ENCODE results near the gene RC3H2. TPM values are rescaled to one million over a fixed set of nuclear protein-coding genes. Genes with fewer than 3 reads are reported as not detected.

RC3H2 gene
- total and polyA plus RNA-seq, 4 donors: 5.9 to 26.4 (median 16.9) TPM

GRCh38 chr9:122865300-122865699 lies 39.9 kb downstream of the RC3H2 start:
- no peak overlapping the region for H3K27ac ChIP-seq (ENCODE audit: low read depth in 1 of 2, low read length in 2 of 2)
- no peaks in the 10 kb centered on the region for H3K27me3 ChIP-seq (ENCODE audit: control insufficient read depth in 4 of 4, insufficient read depth in 4 of 4, low read length in 3 of 4)
- H3K4me3 ChIP-seq (ENCODE audit: low read depth in 1 of 3, low read length in 3 of 3): no peak overlapping the region
- DNase-seq (ENCODE audit: low spot score): no peak
- peaks cover 4 to 11% (median 8%) of the 10 kb centered on the region in 4 donors for H3K36me3 ChIP-seq (ENCODE audit: control insufficient read depth in 4 of 4, insufficient read depth in 3 of 4, low read depth in 1 of 4, low read length in 3 of 4)
- WGBS: 79% methylated on average over 7 of the region's 7 CpGs
- no peak overlapping the region for H3K9ac ChIP-seq (ENCODE audit: low read depth in 1 of 2, low read length in 2 of 2)
- TF ChIP-seq RXRA (IDR thresholded peaks at IDR 0.05): no peak
- no peak for TF ChIP-seq MAX (IDR thresholded peaks at IDR 0.05)
- no peak for TF ChIP-seq RAD21 (IDR thresholded peaks at IDR 0.05)
- no peak for TF ChIP-seq EGR1 (IDR thresholded peaks at IDR 0.05; ENCODE audit: low read depth in 2 of 2)
- no peak for TF ChIP-seq HNF4A (conservative IDR thresholded peaks at IDR 0.05)
- TF ChIP-seq FOXA2 (IDR thresholded peaks at IDR 0.05): no peak
- no peak for TF ChIP-seq CTCF (IDR thresholded peaks at IDR 0.05; ENCODE audit: low read depth, low read length, missing input control)
- no peak for TF ChIP-seq ATF3 (IDR thresholded peaks at IDR 0.05)
- TF ChIP-seq TAF1 (conservative IDR thresholded peaks at IDR 0.05): no peak
- TF ChIP-seq GABPA (IDR thresholded peaks at IDR 0.05 in 1 of 2, conservative IDR thresholded peaks at IDR 0.05 in 1 of 2): no peak
- no peak for TF ChIP-seq SP1 (IDR thresholded peaks at IDR 0.05)
- TF ChIP-seq, protein P1, sequence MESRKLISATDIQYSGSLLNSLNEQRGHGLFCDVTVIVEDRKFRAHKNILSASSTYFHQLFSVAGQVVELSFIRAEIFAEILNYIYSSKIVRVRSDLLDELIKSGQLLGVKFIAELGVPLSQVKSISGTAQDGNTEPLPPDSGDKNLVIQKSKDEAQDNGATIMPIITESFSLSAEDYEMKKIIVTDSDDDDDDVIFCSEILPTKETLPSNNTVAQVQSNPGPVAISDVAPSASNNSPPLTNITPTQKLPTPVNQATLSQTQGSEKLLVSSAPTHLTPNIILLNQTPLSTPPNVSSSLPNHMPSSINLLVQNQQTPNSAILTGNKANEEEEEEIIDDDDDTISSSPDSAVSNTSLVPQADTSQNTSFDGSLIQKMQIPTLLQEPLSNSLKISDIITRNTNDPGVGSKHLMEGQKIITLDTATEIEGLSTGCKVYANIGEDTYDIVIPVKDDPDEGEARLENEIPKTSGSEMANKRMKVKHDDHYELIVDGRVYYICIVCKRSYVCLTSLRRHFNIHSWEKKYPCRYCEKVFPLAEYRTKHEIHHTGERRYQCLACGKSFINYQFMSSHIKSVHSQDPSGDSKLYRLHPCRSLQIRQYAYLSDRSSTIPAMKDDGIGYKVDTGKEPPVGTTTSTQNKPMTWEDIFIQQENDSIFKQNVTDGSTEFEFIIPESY (IDR thresholded peaks at IDR 0.05): no peak
- no peak for TF ChIP-seq NR2F2 (IDR thresholded peaks at IDR 0.05)
- TF ChIP-seq JUND (IDR thresholded peaks at IDR 0.05): no peak
- TF ChIP-seq FOXA1 (IDR thresholded peaks at IDR 0.05): no peak
- TF ChIP-seq YY1 (IDR thresholded peaks at IDR 0.05): no peak
- no peak for TF ChIP-seq HNF4G (IDR thresholded peaks at IDR 0.05)
- H3K4me1 ChIP-seq (ENCODE audit: control insufficient read depth in 4 of 4, insufficient read depth in 4 of 4, low read length in 3 of 4): no peaks in the 10 kb centered on the region
- H3K9me3 ChIP-seq (ENCODE audit: control insufficient read depth in 4 of 4, low read length in 3 of 4): no peaks in the 10 kb centered on the region

- Histone ChIP-seq H3K36me3 (ENCODE audit: control insufficient read depth in 4 of 4, insufficient read depth in 3 of 4, low read depth in 1 of 4, low read length in 3 of 4) (peaks cover 4 to 17% (median 15%) of the 10 kb centered on the region in 4 donors), H3K27me3 (ENCODE audit: control insufficient read depth in 4 of 4, insufficient read depth in 4 of 4, low read length in 3 of 4) (no peaks in the 10 kb centered on the region), H3K27ac (ENCODE audit: low read depth in 1 of 2, low read length in 2 of 2) (no peak overlapping the region), H3K9me3 (ENCODE audit: control insufficient read depth in 4 of 4, low read length in 3 of 4) (no peaks in the 10 kb centered on the region), H3K4me1 (ENCODE audit: control insufficient read depth in 4 of 4, insufficient read depth in 4 of 4, low read length in 3 of 4) (no peaks in the 10 kb centered on the region), H3K4me3 (ENCODE audit: low read depth in 1 of 3, low read length in 3 of 3) (no peak overlapping the region), H3K9ac (ENCODE audit: low read depth in 1 of 2, low read length in 2 of 2) (no peak overlapping the region)
- DNase-seq (ENCODE audit: low spot score): no peak
- TF ChIP-seq REST (IDR thresholded peaks at IDR 0.05) (no peak), SP1 (IDR thresholded peaks at IDR 0.05) (no peak), FOXA1 (IDR thresholded peaks at IDR 0.05) (no peak), HNF4A (conservative IDR thresholded peaks at IDR 0.05) (no peak), TAF1 (conservative IDR thresholded peaks at IDR 0.05) (no peak), ATF3 (IDR thresholded peaks at IDR 0.05) (no peak), RXRA (IDR thresholded peaks at IDR 0.05) (no peak), MAX (IDR thresholded peaks at IDR 0.05) (no peak), FOXA2 (IDR thresholded peaks at IDR 0.05) (no peak), EGR1 (IDR thresholded peaks at IDR 0.05; ENCODE audit: low read depth in 2 of 2) (no peak), YY1 (IDR thresholded peaks at IDR 0.05) (no peak), HNF4G (IDR thresholded peaks at IDR 0.05) (no peak)
- TF ChIP-seq, protein P1 (IDR thresholded peaks at IDR 0.05): no peak
- WGBS: 98% methylated on average over 3 of the region's 3 CpGs
These were observed 41.8 kb downstream of the RC3H2 start for GRCh38 chr9:122863407-122863806.

All from liver (tissue), 9 donors.